LNCaP clone FGC (cell line): ENCODE data around the gene FZD8.
"Not testable (repeated sequence)": the region's sequence is repeated elsewhere in the genome, so short reads cannot be mapped to it uniquely, and the experiment has no call there.

Source experiments
- DNase-seq: peaks from one replicate; pipeline ENCODE4 v3.0.0-alpha.2; 2011; ENCODE audit warnings: low read depth
- H3K4me3 ChIP-seq: 2 replicates; pipeline ENCODE4 v1.5.1; 2011; ENCODE audit warnings: mild to moderate bottlenecking, low read depth, low read length, control low read depth
- CTCF ChIP-seq: IDR thresholded peaks from 2 replicates; pipeline ENCODE4 v1.5.1; 2012; ENCODE audit warnings: mild to moderate bottlenecking; ENCODE audit not compliant: control insufficient read depth, insufficient read depth; ENCODE audit errors: extremely low read depth

FZD8 gene

GRCh38 chr10:35642035-35642792 lies at the start of gene FZD8:
Gene FZD8, minus strand, starts transcription at chr10:35642296. Its CDS starts 867 bp downstream, at chr10:35641429.
- peak within 1 kb of the TSS; percentile 62 for H3K4me3 ChIP-seq
- peak; percentile 85 for DNase-seq
- peak; percentile 20; the same call in 1 of the 2 replicates for TF ChIP-seq CTCF

GRCh38 chr10:35691522-35692236 lies 49.6 kb upstream of the FZD8 start:
- TF ChIP-seq CTCF = no peak
- no peak overlapping the region for H3K4me3 ChIP-seq
- no peak for DNase-seq

- peak overlapping the region; percentile 27; the same call in 1 of the 2 replicates for H3K4me3 ChIP-seq
- TF ChIP-seq CTCF = no peak
- peak; percentile 99 for DNase-seq
Measured at GRCh38 chr10:35690534-35690933, 48.4 kb upstream of the FZD8 start.

GRCh38 chr10:35685858-35686257 lies 43.8 kb upstream of the FZD8 start:
- H3K4me3 ChIP-seq = peak overlapping the region; percentile 12; the same call in 1 of the 2 replicates
- not testable (repeated sequence) for DNase-seq

GRCh38 chr10:35685402-35685801 lies 43.3 kb upstream of the FZD8 start:
- DNase-seq = peak; percentile 55
- TF ChIP-seq CTCF = no peak
- H3K4me3 ChIP-seq = peak overlapping the region; percentile 12; the same call in 1 of the 2 replicates

GRCh38 chr10:35684586-35684985 lies 42.5 kb upstream of the FZD8 start:
- no peak for DNase-seq
- no peak overlapping the region for H3K4me3 ChIP-seq
- no peak for TF ChIP-seq CTCF

- DNase-seq = no peak
- H3K4me3 ChIP-seq = no peak overlapping the region
- no peak for TF ChIP-seq CTCF
Measured at GRCh38 chr10:35675846-35676245, 33.8 kb upstream of the FZD8 start.
